Tibial nerve (tissue), 4 donors: ENCODE data around the gene AGAP3.

Source experiments
- EP300 ChIP-seq, 2 donors: sonication (generic); formaldehyde crosslinking; IDR thresholded peaks; one replicate each; pipeline ENCODE4 v1.6.1; 2017; ENCODE audit warnings: antibody characterized with exemption in 2 of 2, mild to moderate bottlenecking in 1 of 2
- TF ChIP-seq, protein P1 (sequence below), 5 experiments: fragments of 200-600 bp in 3 of 5; fragments of 450-650 bp in 2 of 5; sonication (generic) in 3 of 5; IDR thresholded peaks; one replicate each; pipeline ENCODE4 v1.5.1; 2016 to 2019; ENCODE audit warnings: antibody characterized with exemption in 5 of 5, mild to moderate bottlenecking in 3 of 5, moderate library complexity in 2 of 5

DNA sequence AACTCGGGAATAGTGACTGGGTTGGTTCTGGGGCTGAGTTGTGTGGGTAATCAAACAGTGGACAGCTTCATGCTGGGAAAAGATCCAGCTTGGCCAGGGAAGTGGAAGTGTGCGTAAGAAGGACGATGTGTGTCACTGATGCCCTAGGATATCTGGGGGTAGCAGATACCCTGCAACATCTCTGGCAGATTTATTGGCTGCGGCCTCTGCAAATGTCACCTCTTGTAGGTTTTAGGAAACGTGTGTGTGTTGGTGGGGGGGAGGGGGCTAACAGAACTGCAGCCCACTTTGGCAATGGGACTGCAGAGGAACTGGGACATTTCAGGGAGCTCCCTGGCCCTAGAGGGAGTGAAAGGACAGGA, 965 bp upstream of the AGAP3 start:
- TF ChIP-seq, protein P1, sequence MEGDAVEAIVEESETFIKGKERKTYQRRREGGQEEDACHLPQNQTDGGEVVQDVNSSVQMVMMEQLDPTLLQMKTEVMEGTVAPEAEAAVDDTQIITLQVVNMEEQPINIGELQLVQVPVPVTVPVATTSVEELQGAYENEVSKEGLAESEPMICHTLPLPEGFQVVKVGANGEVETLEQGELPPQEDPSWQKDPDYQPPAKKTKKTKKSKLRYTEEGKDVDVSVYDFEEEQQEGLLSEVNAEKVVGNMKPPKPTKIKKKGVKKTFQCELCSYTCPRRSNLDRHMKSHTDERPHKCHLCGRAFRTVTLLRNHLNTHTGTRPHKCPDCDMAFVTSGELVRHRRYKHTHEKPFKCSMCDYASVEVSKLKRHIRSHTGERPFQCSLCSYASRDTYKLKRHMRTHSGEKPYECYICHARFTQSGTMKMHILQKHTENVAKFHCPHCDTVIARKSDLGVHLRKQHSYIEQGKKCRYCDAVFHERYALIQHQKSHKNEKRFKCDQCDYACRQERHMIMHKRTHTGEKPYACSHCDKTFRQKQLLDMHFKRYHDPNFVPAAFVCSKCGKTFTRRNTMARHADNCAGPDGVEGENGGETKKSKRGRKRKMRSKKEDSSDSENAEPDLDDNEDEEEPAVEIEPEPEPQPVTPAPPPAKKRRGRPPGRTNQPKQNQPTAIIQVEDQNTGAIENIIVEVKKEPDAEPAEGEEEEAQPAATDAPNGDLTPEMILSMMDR (IDR thresholded peaks at IDR 0.05), result no peak
- TF ChIP-seq EP300 (IDR thresholded peaks at IDR 0.05), result no peak
